Measurements from ENCODE around the gene ALDH3A1.

DNA sequence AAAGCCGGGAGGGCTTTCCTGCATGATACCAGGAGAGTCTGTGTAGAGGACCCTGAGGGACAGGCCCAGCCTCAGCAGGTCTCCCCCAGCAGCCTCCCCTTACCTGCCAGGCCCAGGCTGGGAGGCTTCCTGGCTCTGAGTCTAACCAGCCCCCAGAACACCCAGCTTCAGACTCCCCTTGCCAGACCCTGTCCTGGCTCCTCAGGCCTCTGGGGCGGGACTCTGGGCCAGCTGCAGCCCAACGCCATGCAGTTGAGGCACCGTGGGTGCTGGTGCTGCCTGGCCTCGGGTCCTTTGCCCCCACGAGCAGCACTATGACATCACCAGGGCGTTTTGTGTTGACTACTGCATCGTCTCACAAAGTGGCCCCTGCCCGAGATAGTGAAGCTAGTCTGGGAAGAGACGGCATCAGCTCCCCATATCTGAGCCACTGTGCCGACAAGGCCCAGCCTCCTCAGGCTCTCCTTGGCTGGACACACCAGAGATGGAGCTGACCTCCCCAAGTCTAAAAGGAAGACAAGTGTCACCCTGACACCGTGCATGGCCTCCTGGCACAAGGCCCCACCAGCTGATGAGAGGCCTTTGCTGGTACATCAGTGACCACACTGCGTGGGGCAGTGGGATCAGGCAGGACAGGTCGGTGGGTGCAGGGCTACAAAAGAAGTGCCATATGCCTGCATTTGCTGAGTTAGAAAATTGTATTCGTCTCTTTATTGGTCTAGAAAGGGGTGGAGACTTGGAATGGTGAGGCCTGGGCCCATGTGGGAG, 10.6 kb downstream of the ALDH3A1 start:
- TF ChIP-seq POLR2A (IDR thresholded peaks at IDR 0.05; ENCODE audit: low read depth, low read length) (no peak), POLR2AphosphoS5 (IDR thresholded peaks at IDR 0.05; ENCODE audit: low read depth, low read length) (no peak), TAF1 (IDR thresholded peaks at IDR 0.05; ENCODE audit: low read depth, low read length) (no peak), SPI1 (IDR thresholded peaks at IDR 0.05; ENCODE audit: low read depth, low read length) (no peak)
